WTC11 (cell line): Measurements from ENCODE around the gene PRMT9. TPM values are rescaled to one million over a fixed set of nuclear protein-coding genes. Genes with fewer than 3 reads are reported as not detected.
A peak's percentile ranks its signal among the peaks of the same experiment; 100 is the strongest.

ENCODE experiments used
- AFF4 ChIP-seq: sonication (generic); formaldehyde crosslinking; IDR thresholded peaks from 2 replicates; pipeline ENCODE4 v1.8.1; 2023; ENCODE audit warnings: mild to moderate bottlenecking, missing genetic modification reagents, borderline replicate concordance
- AR ChIP-seq: fragments of 250-450 bp; sonication (Bioruptor Pico); IDR thresholded peaks from 2 replicates; pipeline ENCODE4 v1.9.0; 2021; ENCODE audit warnings: mild to moderate bottlenecking
- CREB1 ChIP-seq: sonication (generic); formaldehyde crosslinking; IDR thresholded peaks from 2 replicates; pipeline ENCODE4 v1.8.0; 2023; ENCODE audit warnings: mild to moderate bottlenecking, missing genetic modification reagents
- EMX1 ChIP-seq: fragments of 250-450 bp; sonication (Bioruptor Pico); IDR thresholded peaks from 2 replicates; pipeline ENCODE4 v1.8.0; 2021; ENCODE audit warnings: mild to moderate bottlenecking
- ETV6 ChIP-seq: sonication (generic); formaldehyde crosslinking; IDR thresholded peaks from 2 replicates; pipeline ENCODE4 v1.8.1; 2022; ENCODE audit warnings: mild to moderate bottlenecking, missing genetic modification reagents
- FOXJ3 ChIP-seq: sonication (generic); formaldehyde crosslinking; IDR thresholded peaks from 2 replicates; pipeline ENCODE4 v1.9.0; 2021; ENCODE audit warnings: missing genetic modification reagents, mild to moderate bottlenecking, borderline replicate concordance
- GABPB1 ChIP-seq: sonication (generic); formaldehyde crosslinking; IDR thresholded peaks from 2 replicates; pipeline ENCODE4 v1.8.1; 2023; ENCODE audit warnings: mild to moderate bottlenecking, missing genetic modification reagents
- HMGXB4 ChIP-seq: sonication (generic); formaldehyde crosslinking; IDR thresholded peaks from 2 replicates; pipeline ENCODE4 v1.8.1; 2023; ENCODE audit warnings: mild to moderate bottlenecking, moderate library complexity, missing genetic modification reagents
- IRF1 ChIP-seq: sonication (generic); formaldehyde crosslinking; IDR thresholded peaks from 2 replicates; pipeline ENCODE4 v1.8.0; 2023; ENCODE audit warnings: missing genetic modification reagents
- IRF2 ChIP-seq: sonication (generic); formaldehyde crosslinking; IDR thresholded peaks from 2 replicates; pipeline ENCODE4 v1.8.0; 2022; ENCODE audit warnings: low read depth, missing genetic modification reagents, borderline replicate concordance
- KAT7 ChIP-seq: sonication (generic); formaldehyde crosslinking; IDR thresholded peaks from 2 replicates; pipeline ENCODE4 v1.8.1; 2023; ENCODE audit warnings: missing genetic modification reagents, mild to moderate bottlenecking, borderline replicate concordance
- MAX ChIP-seq: sonication (generic); formaldehyde crosslinking; IDR thresholded peaks from 2 replicates; pipeline ENCODE4 v1.8.0; 2022; ENCODE audit warnings: mild to moderate bottlenecking, missing genetic modification reagents
- NFE2L1 ChIP-seq: sonication (generic); formaldehyde crosslinking; IDR thresholded peaks from 2 replicates; pipeline ENCODE4 v1.8.1; 2023; ENCODE audit warnings: missing genetic modification reagents
- NR1H2 ChIP-seq: sonication (generic); formaldehyde crosslinking; IDR thresholded peaks from 2 replicates; pipeline ENCODE4 v1.9.0; 2021; ENCODE audit warnings: mild to moderate bottlenecking, moderate library complexity, missing genetic modification reagents
- NR2C2 ChIP-seq: sonication (generic); formaldehyde crosslinking; IDR thresholded peaks from 2 replicates; pipeline ENCODE4 v1.8.0; 2022; ENCODE audit warnings: mild to moderate bottlenecking, missing genetic modification reagents
- RELA ChIP-seq: sonication (generic); formaldehyde crosslinking; IDR thresholded peaks from 2 replicates; pipeline ENCODE4 v1.8.1; 2022; ENCODE audit warnings: missing genetic modification reagents, mild to moderate bottlenecking, borderline replicate concordance
- SMAD3 ChIP-seq: sonication (generic); formaldehyde crosslinking; IDR thresholded peaks from 2 replicates; pipeline ENCODE4 v1.8.0; 2022; ENCODE audit warnings: missing genetic modification reagents, mild to moderate bottlenecking, borderline replicate concordance
- TEAD1 ChIP-seq: sonication (generic); formaldehyde crosslinking; IDR thresholded peaks from 2 replicates; pipeline ENCODE4 v1.8.0; 2022; ENCODE audit warnings: mild to moderate bottlenecking, missing genetic modification reagents
- USF2 ChIP-seq: sonication (generic); formaldehyde crosslinking; IDR thresholded peaks from 2 replicates; pipeline ENCODE4 v1.8.1; 2023; ENCODE audit warnings: mild to moderate bottlenecking, missing genetic modification reagents, moderate library complexity
- ZMAT4 ChIP-seq: fragments of 250-450 bp; sonication (Bioruptor Pico); IDR thresholded peaks from 2 replicates; pipeline ENCODE4 v1.9.0; 2021; ENCODE audit warnings: mild to moderate bottlenecking
- ZNF317 ChIP-seq: sonication (generic); formaldehyde crosslinking; IDR thresholded peaks from 2 replicates; pipeline ENCODE4 v1.8.1; 2023; ENCODE audit warnings: low read depth, mild to moderate bottlenecking, moderate library complexity, missing genetic modification reagents, borderline replicate concordance
- ZNF532 ChIP-seq: fragments of 250-450 bp; sonication (Bioruptor Pico); IDR thresholded peaks from 2 replicates; pipeline ENCODE4 v1.9.0; 2021; ENCODE audit warnings: mild to moderate bottlenecking, borderline replicate concordance
- total RNA-seq: library from RNA; stranded (reverse); gene quantifications from 3 replicates; pipeline ENCODE4 v1.2.3, GENCODE V29; 2021

PRMT9 gene
- total RNA-seq, 1 experiment from 2014 or later, result 11.4 TPM

- TF ChIP-seq NR2C2 (CRISPR knock-in tag), result no peak
- TF ChIP-seq FOXJ3 (CRISPR knock-in tag), result no peak
- no peak for TF ChIP-seq NFE2L1 (CRISPR knock-in tag)
- no peak for TF ChIP-seq ZNF317 (CRISPR knock-in tag)
- peak; percentile 75; the same call in 1 of the 2 replicates for TF ChIP-seq AFF4 (CRISPR knock-in tag)
- no peak for TF ChIP-seq IRF2
- TF ChIP-seq SMAD3, result peak; percentile 86
- TF ChIP-seq GABPB1 (CRISPR knock-in tag), result peak; percentile 79
- peak; percentile 77 for TF ChIP-seq KAT7
- TF ChIP-seq EMX1 (CRISPR knock-in tag), result no peak
- peak; percentile 88 for TF ChIP-seq MAX (CRISPR knock-in tag)
- TF ChIP-seq NR1H2, result no peak
- no peak for TF ChIP-seq AR
- peak; percentile 93 for TF ChIP-seq ETV6 (CRISPR knock-in tag)
- 0 out of 2 replicates have a peak, but pooled peaks have one; percentile 66 for TF ChIP-seq IRF1 (CRISPR knock-in tag)
- peak; percentile 79 for TF ChIP-seq TEAD1 (CRISPR knock-in tag)
- TF ChIP-seq RELA (CRISPR knock-in tag), result no peak
- peak; percentile 52; the same call in 1 of the 2 replicates for TF ChIP-seq USF2
- peak; percentile 92; the same call in 1 of the 2 replicates for TF ChIP-seq ZNF532 (CRISPR knock-in tag)
- no peak for TF ChIP-seq ZMAT4
- peak; percentile 86 for TF ChIP-seq CREB1 (CRISPR knock-in tag)
- peak; percentile 72; the same call in 1 of the 2 replicates for TF ChIP-seq HMGXB4 (CRISPR knock-in tag)
- TF ChIP-seq, all 79 proteins: peak for 22
These were observed at the start of gene PRMT9 (continued) for GRCh38 chr4:147683717-147684700.
